Activated naive CD4-positive, alpha-beta T cell treated with Interleukin-2 at 50 U/mL for 16 hours (primary cell): Measurements from ENCODE around the gene RAD51B.
"Not testable (repeated sequence)": the region's sequence is repeated elsewhere in the genome, so short reads cannot be mapped to it uniquely, and the experiment has no call there.

Experiments used
- DNase-seq: peaks from one replicate; pipeline ENCODE4 v3.0.0-alpha.2; 2020

The RAD51B gene

GRCh38 chr14:68424443-68425172 is 605.0 kb downstream of the RAD51B start:
- no peak for DNase-seq

GRCh38 chr14:68426661-68427549 is 607.3 kb downstream of the RAD51B start:
- no peak for DNase-seq

GRCh38 chr14:68427550-68427890 is 607.9 kb downstream of the RAD51B start:
- DNase-seq = no peak

- not testable (repeated sequence) for DNase-seq
These were observed 609.3 kb downstream of the RAD51B start for GRCh38 chr14:68428900-68429299.

GRCh38 chr14:68434173-68434572 is 614.6 kb downstream of the RAD51B start:
- DNase-seq = not testable (repeated sequence)

GRCh38 chr14:68435631-68436030 is 616.1 kb downstream of the RAD51B start:
- not testable (repeated sequence) for DNase-seq

- DNase-seq = no peak
These were observed 620.1 kb downstream of the RAD51B start for GRCh38 chr14:68439676-68440075.

- no peak for DNase-seq
These were observed 621.2 kb downstream of the RAD51B start for GRCh38 chr14:68440820-68441219.

GRCh38 chr14:68441542-68441941 is 622.0 kb downstream of the RAD51B start:
- no peak for DNase-seq

- DNase-seq = no peak
These were observed 623.5 kb downstream of the RAD51B start for GRCh38 chr14:68442828-68443629.

GRCh38 chr14:68444449-68445168 is 625.0 kb downstream of the RAD51B start:
- DNase-seq = no peak

- DNase-seq = no peak
These were observed 626.9 kb downstream of the RAD51B start for GRCh38 chr14:68446243-68447040.

- no peak for DNase-seq
These were observed 628.1 kb downstream of the RAD51B start for GRCh38 chr14:68447581-68448251.

GRCh38 chr14:68448252-68448902 is 628.8 kb downstream of the RAD51B start:
- DNase-seq = no peak

GRCh38 chr14:68449561-68450181 is 630.1 kb downstream of the RAD51B start:
- no peak for DNase-seq

- no peak for DNase-seq
These were observed 631.0 kb downstream of the RAD51B start for GRCh38 chr14:68450391-68451120.

GRCh38 chr14:68451696-68452373 is 632.3 kb downstream of the RAD51B start:
- DNase-seq = no peak

GRCh38 chr14:68458253-68458652 is 638.7 kb downstream of the RAD51B start:
- DNase-seq = no peak
